BLaER1 (cell line): ENCODE measurements around the gene MFSD2A.
"Not testable (repeated sequence)": the region's sequence is repeated elsewhere in the genome, so short reads cannot be mapped to it uniquely, and the experiment has no call there.

Experiments used
- H3K27ac ChIP-seq: shearing (Covaris generic); formaldehyde crosslinking; 2 replicates; pipeline ENCODE4 v1.8.1; 2022
- H3K27me3 ChIP-seq: shearing (Covaris generic); formaldehyde crosslinking; 2 replicates; pipeline ENCODE4 v1.8.1; 2022
- H3K36me3 ChIP-seq: shearing (Covaris generic); formaldehyde crosslinking; 2 replicates; pipeline ENCODE4 v1.8.1; 2022
- H3K4me1 ChIP-seq: shearing (Covaris generic); formaldehyde crosslinking; 2 replicates; pipeline ENCODE4 v1.8.1; 2022
- H3K4me2 ChIP-seq: shearing (Covaris generic); formaldehyde crosslinking; 2 replicates; pipeline ENCODE4 v1.8.1; 2022
- H3K4me3 ChIP-seq: shearing (Covaris generic); formaldehyde crosslinking; 2 replicates; pipeline ENCODE4 v1.8.1; 2022
- H3K9ac ChIP-seq: shearing (Covaris generic); formaldehyde crosslinking; 2 replicates; pipeline ENCODE4 v1.8.1; 2022
- H3K9me3 ChIP-seq: shearing (Covaris generic); formaldehyde crosslinking; 2 replicates; pipeline ENCODE4 v1.8.1; 2022
- H4K20me1 ChIP-seq: shearing (Covaris generic); formaldehyde crosslinking; 2 replicates; pipeline ENCODE4 v1.8.1; 2022
- Cebpa-rat ChIP-seq: shearing (Covaris generic); IDR thresholded peaks from 2 replicates; pipeline ENCODE4 v1.8.1; 2022

MFSD2A gene

GRCh38 chr1:40001456-40001855, 46.5 kb downstream of the MFSD2A start:
- H4K20me1 ChIP-seq = no peaks in the 10 kb centered on the region
- no peak overlapping the region for H3K4me3 ChIP-seq
- H3K4me2 ChIP-seq = no peak overlapping the region
- H3K9me3 ChIP-seq = peaks cover 27% of the 10 kb centered on the region
- H3K9ac ChIP-seq = no peak overlapping the region
- H3K4me1 ChIP-seq = peaks cover 20% of the 10 kb centered on the region
- H3K27ac ChIP-seq = no peak overlapping the region
- TF ChIP-seq Cebpa-rat = no peak
- no peaks in the 10 kb centered on the region for H3K27me3 ChIP-seq
- no peaks in the 10 kb centered on the region for H3K36me3 ChIP-seq

- no peaks in the 10 kb centered on the region for H4K20me1 ChIP-seq
- no peak overlapping the region for H3K27ac ChIP-seq
- no peaks in the 10 kb centered on the region for H3K36me3 ChIP-seq
- peaks cover 29% of the 10 kb centered on the region for H3K9me3 ChIP-seq
- peaks cover 20% of the 10 kb centered on the region for H3K4me1 ChIP-seq
- no peak overlapping the region for H3K4me3 ChIP-seq
- H3K4me2 ChIP-seq = peak overlapping the region; percentile 53
- H3K27me3 ChIP-seq = no peaks in the 10 kb centered on the region
- H3K9ac ChIP-seq = no peak overlapping the region
- no peak for TF ChIP-seq Cebpa-rat
Measured at GRCh38 chr1:40003156-40004093, 48.5 kb downstream of the MFSD2A start.

- no peak overlapping the region for H3K4me2 ChIP-seq
- H3K27ac ChIP-seq = no peak overlapping the region
- peaks cover 28% of the 10 kb centered on the region for H3K9me3 ChIP-seq
Measured at GRCh38 chr1:40004857-40005256, 49.9 kb downstream of the MFSD2A start.

GRCh38 chr1:40007481-40008034, 52.6 kb downstream of the MFSD2A start:
- Histone ChIP-seq H3K9me3 (peaks cover 38% of the 10 kb centered on the region), H3K4me1 (peaks cover 13% of the 10 kb centered on the region)
- H3K9ac ChIP-seq, H3K36me3 ChIP-seq, H3K4me2 ChIP-seq, H3K27ac ChIP-seq, H3K4me3 ChIP-seq, H3K27me3 ChIP-seq, H4K20me1 ChIP-seq: not testable (repeated sequence)

More at GRCh38 chr1:40004857-40005256, 49.9 kb downstream of the MFSD2A start:
- H3K9ac ChIP-seq = no peak overlapping the region
- H3K36me3 ChIP-seq = no peaks in the 10 kb centered on the region
- no peaks in the 10 kb centered on the region for H3K27me3 ChIP-seq
- peaks cover 20% of the 10 kb centered on the region for H3K4me1 ChIP-seq
- TF ChIP-seq Cebpa-rat = no peak
- no peak overlapping the region for H3K4me3 ChIP-seq
- no peaks in the 10 kb centered on the region for H4K20me1 ChIP-seq

GRCh38 chr1:40011198-40011597, 56.3 kb downstream of the MFSD2A start:
- H4K20me1 ChIP-seq = no peaks in the 10 kb centered on the region
- no peaks in the 10 kb centered on the region for H3K4me1 ChIP-seq
- H3K9me3 ChIP-seq = peaks cover 18% of the 10 kb centered on the region; the same call in 1 of the 2 replicates
- no peak for TF ChIP-seq Cebpa-rat
- no peak overlapping the region for H3K4me3 ChIP-seq
- H3K36me3 ChIP-seq = no peaks in the 10 kb centered on the region
- no peak overlapping the region for H3K9ac ChIP-seq
- no peak overlapping the region for H3K4me2 ChIP-seq
- no peak overlapping the region for H3K27ac ChIP-seq
- no peaks in the 10 kb centered on the region for H3K27me3 ChIP-seq

- Histone ChIP-seq H3K27ac (no peak overlapping the region), H3K9me3 (0 out of 2 replicates have a peak, but pooled peaks cover 11% of the 10 kb centered on the region)
- no peak for TF ChIP-seq Cebpa-rat
Measured at GRCh38 chr1:40014253-40014706, 59.3 kb downstream of the MFSD2A start.

GRCh38 chr1:40014812-40015594, 60.1 kb downstream of the MFSD2A start:
- no peak overlapping the region for H3K9ac ChIP-seq
- 0 out of 2 replicates have a peak, but pooled peaks cover 9% of the 10 kb centered on the region for H3K9me3 ChIP-seq
- no peak overlapping the region for H3K27ac ChIP-seq
- H3K27me3 ChIP-seq = no peaks in the 10 kb centered on the region
- H3K36me3 ChIP-seq = no peaks in the 10 kb centered on the region
- TF ChIP-seq Cebpa-rat = no peak
- H3K4me3 ChIP-seq = no peak overlapping the region
- no peaks in the 10 kb centered on the region for H4K20me1 ChIP-seq
- no peaks in the 10 kb centered on the region for H3K4me1 ChIP-seq
- no peak overlapping the region for H3K4me2 ChIP-seq

More at GRCh38 chr1:40014253-40014706, 59.3 kb downstream of the MFSD2A start:
- Histone ChIP-seq H3K4me2 (no peak overlapping the region), H3K4me3 (no peak overlapping the region), H3K36me3 (no peaks in the 10 kb centered on the region), H3K9ac (no peak overlapping the region), H3K4me1 (no peaks in the 10 kb centered on the region), H3K27me3 (no peaks in the 10 kb centered on the region), H4K20me1 (no peaks in the 10 kb centered on the region)

- Histone ChIP-seq H3K4me1 (no peaks in the 10 kb centered on the region), H3K4me3 (no peak overlapping the region), H3K27ac (no peak overlapping the region), H3K27me3 (no peaks in the 10 kb centered on the region), H3K36me3 (no peaks in the 10 kb centered on the region), H3K9ac (no peak overlapping the region), H3K9me3 (peaks cover 5% of the 10 kb centered on the region; the same call in 1 of the 2 replicates), H3K4me2 (no peak overlapping the region), H4K20me1 (no peaks in the 10 kb centered on the region)
- no peak for TF ChIP-seq Cebpa-rat
Measured at GRCh38 chr1:40017951-40018575, 63.1 kb downstream of the MFSD2A start.
